Loucy (cell line): ENCODE measurements around the gene TAS2R10.

Source experiments
- H2AFZ ChIP-seq: fragments of 200-600 bp; sonication (generic); 2 replicates; pipeline ENCODE4 v1.6.0; 2016; ENCODE audit warnings: antibody characterized with exemption, mild to moderate bottlenecking, low read length, moderate library complexity
- H3F3A ChIP-seq: fragments of 200-600 bp; 2 replicates; pipeline ENCODE4 v1.6.0; 2016; ENCODE audit warnings: antibody characterized with exemption, low read depth, mild to moderate bottlenecking
- H3K27me3 ChIP-seq: fragments of 200-600 bp; sonication (generic); 2 replicates; pipeline ENCODE4 v1.6.1; 2014; ENCODE audit warnings: low read length, mild to moderate bottlenecking; ENCODE audit not compliant: insufficient read depth, poor library complexity, severe bottlenecking
- H3K36me3 ChIP-seq: fragments of 200-600 bp; sonication (generic); 2 replicates; pipeline ENCODE4 v1.6.1; 2016; ENCODE audit warnings: low read length; ENCODE audit not compliant: insufficient read depth
- H3K4me1 ChIP-seq: fragments of 200-600 bp; sonication (generic); 2 replicates; pipeline ENCODE4 v1.5.1; 2014; ENCODE audit warnings: low read length, mild to moderate bottlenecking; ENCODE audit not compliant: insufficient read depth, poor library complexity, severe bottlenecking
- H3K4me2 ChIP-seq: fragments of 200-600 bp; sonication (generic); 2 replicates; pipeline ENCODE4 v1.6.0; 2014; ENCODE audit warnings: antibody characterized with exemption, low read length, low read depth, mild to moderate bottlenecking; ENCODE audit not compliant: poor library complexity, severe bottlenecking
- H3K4me3 ChIP-seq: fragments of 200-600 bp; sonication (generic); 2 replicates; pipeline ENCODE4 v1.5.1; 2014; ENCODE audit warnings: low read length, mild to moderate bottlenecking, mixed read lengths; ENCODE audit not compliant: poor library complexity, severe bottlenecking
- H3K79me2 ChIP-seq: fragments of 200-600 bp; sonication (generic); 2 replicates; pipeline ENCODE4 v1.6.1; 2014; ENCODE audit warnings: low read length; ENCODE audit not compliant: insufficient read depth
- H3K9ac ChIP-seq: fragments of 200-600 bp; sonication (generic); 2 replicates; pipeline ENCODE4 v1.6.0; 2014; ENCODE audit warnings: mild to moderate bottlenecking, low read depth, low read length, moderate library complexity; ENCODE audit not compliant: poor library complexity, severe bottlenecking
- H3K9me2 ChIP-seq: fragments of 200-600 bp; sonication (generic); replicated peaks from 2 replicates; pipeline ENCODE4 v1.6.1; 2016; ENCODE audit warnings: low read depth, low read length, mixed read lengths
- H3K9me3 ChIP-seq: fragments of 200-600 bp; sonication (generic); 2 replicates; pipeline ENCODE4 v1.6.1; 2014; ENCODE audit warnings: mild to moderate bottlenecking, antibody characterized with exemption, low read length, low read depth; ENCODE audit not compliant: insufficient read depth
- H4K20me1 ChIP-seq: fragments of 200-600 bp; sonication (generic); 2 replicates; pipeline ENCODE4 v1.6.0; 2014; ENCODE audit warnings: antibody characterized with exemption, low read length, mild to moderate bottlenecking; ENCODE audit not compliant: insufficient read depth, poor library complexity, severe bottlenecking
- CTCF ChIP-seq: fragments of 200-600 bp; sonication (generic); conservative IDR thresholded peaks from 2 replicates; pipeline ENCODE4 v1.5.1; 2014; ENCODE audit warnings: mild to moderate bottlenecking, antibody characterized with exemption, low read length
- EZH2phosphoT487 ChIP-seq: fragments of 200-600 bp; IDR thresholded peaks from 2 replicates; pipeline ENCODE4 v1.6.1; 2018; ENCODE audit warnings: antibody characterized with exemption, mild to moderate bottlenecking, moderate library complexity, borderline replicate concordance

Gene TAS2R10

GRCh38 chr12:10826258-10826657 lies at the start of gene TAS2R10:
TAS2R10 (minus strand) TSS chr12:10826358; CDS start chr12:10826269, 89 bp downstream.
- no peak for TF ChIP-seq CTCF
- no peak for TF ChIP-seq EZH2phosphoT487
- Histone ChIP-seq H3K36me3 (no peaks in the 10 kb centered on the region), H3K4me3 (no peak within 1 kb of the TSS), H3K27me3 (no peaks in the 10 kb centered on the region), H3K9me2 (no peaks in the 10 kb centered on the region), H3K9ac (no peak within 1 kb of the TSS), H3K4me2 (no peak within 1 kb of the TSS), H4K20me1 (no peaks in the 10 kb centered on the region), H3F3A (no peaks in the 10 kb centered on the region), H3K79me2 (no peaks in the 10 kb centered on the region), H2AFZ (no peak within 1 kb of the TSS), H3K9me3 (no peaks in the 10 kb centered on the region), H3K4me1 (no peaks in the 10 kb centered on the region)

- Histone ChIP-seq H3K9ac (no peak overlapping the region), H3K9me3 (no peaks in the 10 kb centered on the region), H3K4me2 (no peak overlapping the region), H2AFZ (no peak overlapping the region), H3K79me2 (no peaks in the 10 kb centered on the region), H3K4me1 (no peaks in the 10 kb centered on the region), H3K36me3 (no peaks in the 10 kb centered on the region), H3K27me3 (no peaks in the 10 kb centered on the region), H3K9me2 (no peaks in the 10 kb centered on the region), H4K20me1 (no peaks in the 10 kb centered on the region), H3F3A (no peaks in the 10 kb centered on the region), H3K4me3 (no peak overlapping the region)
- TF ChIP-seq EZH2phosphoT487 (no peak), CTCF (no peak)
Observed at GRCh38 chr12:10873378-10873777, 47.2 kb upstream of the TAS2R10 start.

- Histone ChIP-seq H3K27me3 (no peaks in the 10 kb centered on the region), H3K4me2 (no peak overlapping the region), H3K9me2 (no peaks in the 10 kb centered on the region), H3K79me2 (no peaks in the 10 kb centered on the region), H3K36me3 (no peaks in the 10 kb centered on the region), H3K4me3 (no peak overlapping the region), H3F3A (no peaks in the 10 kb centered on the region), H2AFZ (no peak overlapping the region), H3K9me3 (no peaks in the 10 kb centered on the region), H4K20me1 (no peaks in the 10 kb centered on the region), H3K4me1 (no peaks in the 10 kb centered on the region), H3K9ac (no peak overlapping the region)
- TF ChIP-seq CTCF (no peak), EZH2phosphoT487 (no peak)
Observed at GRCh38 chr12:10867381-10867780, 41.2 kb upstream of the TAS2R10 start.
